MCF 10A (cell line): ENCODE data around the gene MMS19. TPM values are rescaled to one million over a fixed set of nuclear protein-coding genes. Genes with fewer than 3 reads are reported as not detected.

Experiments
- BruUV-seq: library from RNA; stranded (reverse); fragments of 400-500 nt; replicated peaks from 2 replicates; lab custom pipeline; 2021; lab: Mats Ljungman, UMichigan
- CTCF ChIA-PET: fragments of 300-600 bp; sonication (Branson Sonifier 250); formaldehyde crosslinking; extraction: SDS; loops from one replicate; lab custom pipeline; 2021; ENCODE audit warnings: antibody characterized with exemption, inconsistent platforms; lab: Yijun Ruan, JAX
- POLR2A ChIA-PET: fragments of 300-600, 350-650 bp; sonication (Branson Sonifier 250); formaldehyde crosslinking; extraction: SDS; loops from one replicate; lab custom pipeline; 2020; ENCODE audit warnings: antibody characterized with exemption, inconsistent platforms; lab: Yijun Ruan, JAX
- DNase-seq: peaks from one replicate; pipeline ENCODE4 v3.0.0-alpha.2; 2018; ENCODE audit not compliant: unreplicated experiment
- H3K27ac Mint-ChIP-seq: one replicate; pipeline ENCODE4 v1.8.0; 2022; ENCODE audit warnings: mild to moderate bottlenecking, low read depth, mixed read lengths; ENCODE audit not compliant: unreplicated experiment
- H3K27me3 Mint-ChIP-seq: one replicate; pipeline ENCODE4 v1.8.0; 2022; ENCODE audit warnings: mixed read lengths; ENCODE audit not compliant: insufficient read depth, unreplicated experiment
- H3K36me3 Mint-ChIP-seq: one replicate; pipeline ENCODE4 v1.8.0; 2022; ENCODE audit warnings: mild to moderate bottlenecking, moderate library complexity, mixed read lengths; ENCODE audit not compliant: insufficient read depth, unreplicated experiment
- H3K4me1 Mint-ChIP-seq: one replicate; pipeline ENCODE4 v1.8.0; 2022; ENCODE audit warnings: mixed read lengths; ENCODE audit not compliant: insufficient read depth, unreplicated experiment
- H3K4me3 Mint-ChIP-seq: one replicate; pipeline ENCODE4 v1.8.0; 2022; ENCODE audit warnings: mild to moderate bottlenecking, moderate library complexity, mixed read lengths; ENCODE audit not compliant: unreplicated experiment
- H3K9me3 Mint-ChIP-seq: one replicate; pipeline ENCODE4 v1.8.0; 2022; ENCODE audit warnings: mixed read lengths; ENCODE audit not compliant: unreplicated experiment
- intact Hi-C: fragments of 100-400 bp; cut with micrococcal nuclease; formaldehyde crosslinking; loops from 2 replicates; pipeline ENCODE4 v1.14.1; 2022
- total RNA-seq: library from RNA; stranded (reverse); gene quantifications from 2 replicates; pipeline ENCODE4 v1.2.3, GENCODE V29; 2022
- TF ChIP-seq, protein P1 (sequence below): fragments of 200-600 bp; IDR thresholded peaks from one replicate; pipeline ENCODE4 v1.8.0; 2022; ENCODE audit warnings: antibody characterized with exemption, mild to moderate bottlenecking; ENCODE audit not compliant: unreplicated experiment

Gene MMS19
- total RNA-seq, 1 experiment from 2014 or later, result 67.0 TPM

GRCh38 chr10:97498841-97499560, 779 bp upstream of the MMS19 start, which contains the start of gene UBTD1:
Gene UBTD1 (plus strand): TSS chr10:97498924. CDS start chr10:97499204, 280 bp downstream.
- Mint-ChIP-seq H3K9me3 (no peaks in the 10 kb centered on the region), H3K36me3 (peaks cover 6% of the 10 kb centered on the region), H3K27ac (peak within 1 kb of the TSS; percentile 91), H3K4me1 (peaks cover 28% of the 10 kb centered on the region), H3K4me3 (peak within 1 kb of the TSS; percentile 88), H3K27me3 (no peaks in the 10 kb centered on the region)
- intact Hi-C loops, result loop anchor here (1.0 to 10.0 kb wide), 3 partner anchors 32 to 54 kb away; partner anchors contain the start of genes EXOSC1 and ZDHHC16
- TF ChIP-seq, protein P1, sequence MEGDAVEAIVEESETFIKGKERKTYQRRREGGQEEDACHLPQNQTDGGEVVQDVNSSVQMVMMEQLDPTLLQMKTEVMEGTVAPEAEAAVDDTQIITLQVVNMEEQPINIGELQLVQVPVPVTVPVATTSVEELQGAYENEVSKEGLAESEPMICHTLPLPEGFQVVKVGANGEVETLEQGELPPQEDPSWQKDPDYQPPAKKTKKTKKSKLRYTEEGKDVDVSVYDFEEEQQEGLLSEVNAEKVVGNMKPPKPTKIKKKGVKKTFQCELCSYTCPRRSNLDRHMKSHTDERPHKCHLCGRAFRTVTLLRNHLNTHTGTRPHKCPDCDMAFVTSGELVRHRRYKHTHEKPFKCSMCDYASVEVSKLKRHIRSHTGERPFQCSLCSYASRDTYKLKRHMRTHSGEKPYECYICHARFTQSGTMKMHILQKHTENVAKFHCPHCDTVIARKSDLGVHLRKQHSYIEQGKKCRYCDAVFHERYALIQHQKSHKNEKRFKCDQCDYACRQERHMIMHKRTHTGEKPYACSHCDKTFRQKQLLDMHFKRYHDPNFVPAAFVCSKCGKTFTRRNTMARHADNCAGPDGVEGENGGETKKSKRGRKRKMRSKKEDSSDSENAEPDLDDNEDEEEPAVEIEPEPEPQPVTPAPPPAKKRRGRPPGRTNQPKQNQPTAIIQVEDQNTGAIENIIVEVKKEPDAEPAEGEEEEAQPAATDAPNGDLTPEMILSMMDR, result no peak
- ChIA-PET CTCF (interaction anchor here (0.6 to 4.0 kb wide), 9 partner anchors 34 to 114 kb away, joined by 3 to 35 read pairs (median 5); no protein-coding TSS in a partner anchor), POLR2A (interaction anchor here (0.6 to 2.8 kb wide), 35 partner anchors 9 to 216 kb away, joined by 3 to 35 read pairs (median 5); partner anchors contain the start of genes ANKRD2, HOGA1 and RRP12)
- DNase-seq, result peak; percentile 33
- BruUV-seq, result no TSS peak

- intact Hi-C loops, result loop anchor here (2.0 to 10.0 kb wide), 2 partner anchors 33 to 53 kb away; partner anchors contain the start of genes EXOSC1 and ZDHHC16
- POLR2A ChIA-PET, result interaction anchor here (0.5 to 1.9 kb wide), 38 partner anchors 9 to 239 kb away, joined by 3 to 27 read pairs (median 4); partner anchors contain the start of genes ANKRD2, AVPI1, FRAT1 and HOGA1
- BruUV-seq, result no TSS peak
These were observed 598 bp downstream of the MMS19 start for GRCh38 chr10:97497572-97498075.

DNA sequence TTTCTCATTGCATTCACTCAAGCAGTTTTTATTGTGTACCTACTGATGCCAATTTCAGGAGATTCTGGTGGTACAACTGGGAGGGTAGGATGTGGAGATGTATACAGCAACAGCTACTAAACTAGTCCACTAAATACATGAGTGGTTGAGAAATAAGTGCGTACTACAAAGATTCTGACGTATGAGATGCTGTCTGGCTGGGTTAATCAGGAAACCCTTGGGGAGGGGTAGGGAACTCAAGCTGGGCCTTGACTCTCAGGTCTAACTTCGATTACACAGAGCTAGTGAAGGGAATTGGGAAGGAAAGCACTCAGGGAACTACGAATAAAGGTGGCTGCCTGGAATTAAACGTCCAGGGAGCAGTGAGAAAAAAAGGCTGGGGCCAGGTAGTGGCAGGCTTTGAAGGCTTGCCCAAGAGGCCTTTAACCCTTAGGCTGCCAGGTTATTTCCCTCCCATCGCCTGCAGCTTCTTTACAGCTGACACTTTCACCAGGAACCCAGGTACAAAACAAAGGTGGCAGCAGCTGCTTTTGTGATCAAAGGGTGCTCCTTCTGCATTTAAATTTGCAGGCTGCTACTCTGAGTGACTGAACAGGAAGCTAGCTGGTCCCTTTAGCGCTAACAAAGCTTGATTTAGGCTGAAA, 3.2 kb downstream of the MMS19 start:
- Mint-ChIP-seq H3K36me3 (peaks cover 12% of the 10 kb centered on the region), H3K4me1 (peaks cover 22% of the 10 kb centered on the region), H3K4me3 (peak overlapping the region; percentile 51), H3K27ac (peak overlapping the region; percentile 18), H3K9me3 (no peaks in the 10 kb centered on the region), H3K27me3 (no peaks in the 10 kb centered on the region)
- TF ChIP-seq, protein P1, result no peak
- DNase-seq, result no peak
- no TSS peak for BruUV-seq
- POLR2A ChIA-PET, result interaction anchor here (0.7 to 1.7 kb wide), 9 partner anchors 14 to 90 kb away, joined by 3 to 7 read pairs (median 3); partner anchors contain the start of gene HOGA1
- intact Hi-C loops, result loop anchor here (10.0 kb wide), 1 partner anchor 50 kb away; the partner anchor contains the start of genes EXOSC1 and ZDHHC16
- CTCF ChIA-PET, result interaction anchor here (0.6 to 2.3 kb wide), 10 partner anchors 14 to 117 kb away, joined by 3 to 10 read pairs (median 4); partner anchors contain the start of gene HOGA1

More at GRCh38 chr10:97497572-97498075, 598 bp downstream of the MMS19 start:
- Mint-ChIP-seq H3K27ac (peak overlapping the region; percentile 91), H3K36me3 (peaks cover 6% of the 10 kb centered on the region), H3K9me3 (no peaks in the 10 kb centered on the region), H3K27me3 (no peaks in the 10 kb centered on the region), H3K4me3 (peak overlapping the region; percentile 88), H3K4me1 (peaks cover 29% of the 10 kb centered on the region)
- TF ChIP-seq, protein P1, result no peak
- CTCF ChIA-PET, result interaction anchor here (0.9 to 1.4 kb wide), 2 partner anchors 13 to 15 kb away, joined by 3 to 4 read pairs; no protein-coding TSS in a partner anchor
- peak; percentile 82 for DNase-seq
